ENCODE data around the gene ATXN10. TPM values are rescaled to one million over a fixed set of nuclear protein-coding genes. Genes with fewer than 3 reads are reported as not detected.

ATXN10 gene
- total RNA-seq, 1 donor from 2014 or later: 99.7 TPM

DNA sequence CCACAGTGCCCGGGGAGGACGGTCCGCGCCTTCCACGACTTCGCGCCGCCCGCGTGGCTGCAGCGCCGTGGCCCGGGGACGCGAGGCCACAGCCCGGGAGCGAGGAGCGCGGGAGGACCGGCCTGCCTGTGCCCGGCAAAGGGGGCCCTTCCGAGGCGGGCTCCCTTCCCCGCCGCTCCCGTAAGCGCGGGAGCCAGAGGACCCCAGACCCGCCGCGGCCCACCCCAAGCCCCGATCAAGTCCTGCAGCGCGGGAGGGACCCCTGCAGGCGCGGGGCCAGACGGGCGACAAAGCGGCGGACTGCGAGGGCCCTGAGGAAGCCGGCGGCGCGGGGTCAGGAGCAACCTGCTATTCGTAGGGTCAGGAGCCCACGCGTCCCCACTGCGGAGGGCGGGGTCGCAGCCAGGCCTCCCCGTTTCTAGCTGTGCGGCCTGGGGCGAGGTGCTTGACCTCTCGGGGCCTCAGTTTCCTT, 195.0 kb downstream of the ATXN10 start:
- H3K27ac Mint-ChIP-seq: no peak overlapping the region
- TF ChIP-seq, protein P1, sequence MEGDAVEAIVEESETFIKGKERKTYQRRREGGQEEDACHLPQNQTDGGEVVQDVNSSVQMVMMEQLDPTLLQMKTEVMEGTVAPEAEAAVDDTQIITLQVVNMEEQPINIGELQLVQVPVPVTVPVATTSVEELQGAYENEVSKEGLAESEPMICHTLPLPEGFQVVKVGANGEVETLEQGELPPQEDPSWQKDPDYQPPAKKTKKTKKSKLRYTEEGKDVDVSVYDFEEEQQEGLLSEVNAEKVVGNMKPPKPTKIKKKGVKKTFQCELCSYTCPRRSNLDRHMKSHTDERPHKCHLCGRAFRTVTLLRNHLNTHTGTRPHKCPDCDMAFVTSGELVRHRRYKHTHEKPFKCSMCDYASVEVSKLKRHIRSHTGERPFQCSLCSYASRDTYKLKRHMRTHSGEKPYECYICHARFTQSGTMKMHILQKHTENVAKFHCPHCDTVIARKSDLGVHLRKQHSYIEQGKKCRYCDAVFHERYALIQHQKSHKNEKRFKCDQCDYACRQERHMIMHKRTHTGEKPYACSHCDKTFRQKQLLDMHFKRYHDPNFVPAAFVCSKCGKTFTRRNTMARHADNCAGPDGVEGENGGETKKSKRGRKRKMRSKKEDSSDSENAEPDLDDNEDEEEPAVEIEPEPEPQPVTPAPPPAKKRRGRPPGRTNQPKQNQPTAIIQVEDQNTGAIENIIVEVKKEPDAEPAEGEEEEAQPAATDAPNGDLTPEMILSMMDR (IDR thresholded peaks at IDR 0.05): no peak
- H3K4me1 Mint-ChIP-seq: peaks cover 4% of the 10 kb centered on the region
- POLR2A ChIA-PET: no interaction called here
- intact Hi-C loops (cut with micrococcal nuclease): loop anchor here (10.0 kb wide), 1 partner anchor 292 kb away; no protein-coding TSS in a partner anchor
- no peaks in the 10 kb centered on the region for H3K36me3 Mint-ChIP-seq (ENCODE audit: low read depth)
- peaks cover 43% of the 10 kb centered on the region for H3K27me3 Mint-ChIP-seq
- H3K9me3 Mint-ChIP-seq: no peaks in the 10 kb centered on the region
- H3K4me3 Mint-ChIP-seq: no peak overlapping the region
- CTCF ChIA-PET: interaction anchor here (1.0 kb wide), 1 partner anchor 219 kb away, joined by 3 read pairs; no protein-coding TSS in a partner anchor
- DNase-seq: no peak
- ATAC-seq (ENCODE audit: low read depth): no peak

DNA sequence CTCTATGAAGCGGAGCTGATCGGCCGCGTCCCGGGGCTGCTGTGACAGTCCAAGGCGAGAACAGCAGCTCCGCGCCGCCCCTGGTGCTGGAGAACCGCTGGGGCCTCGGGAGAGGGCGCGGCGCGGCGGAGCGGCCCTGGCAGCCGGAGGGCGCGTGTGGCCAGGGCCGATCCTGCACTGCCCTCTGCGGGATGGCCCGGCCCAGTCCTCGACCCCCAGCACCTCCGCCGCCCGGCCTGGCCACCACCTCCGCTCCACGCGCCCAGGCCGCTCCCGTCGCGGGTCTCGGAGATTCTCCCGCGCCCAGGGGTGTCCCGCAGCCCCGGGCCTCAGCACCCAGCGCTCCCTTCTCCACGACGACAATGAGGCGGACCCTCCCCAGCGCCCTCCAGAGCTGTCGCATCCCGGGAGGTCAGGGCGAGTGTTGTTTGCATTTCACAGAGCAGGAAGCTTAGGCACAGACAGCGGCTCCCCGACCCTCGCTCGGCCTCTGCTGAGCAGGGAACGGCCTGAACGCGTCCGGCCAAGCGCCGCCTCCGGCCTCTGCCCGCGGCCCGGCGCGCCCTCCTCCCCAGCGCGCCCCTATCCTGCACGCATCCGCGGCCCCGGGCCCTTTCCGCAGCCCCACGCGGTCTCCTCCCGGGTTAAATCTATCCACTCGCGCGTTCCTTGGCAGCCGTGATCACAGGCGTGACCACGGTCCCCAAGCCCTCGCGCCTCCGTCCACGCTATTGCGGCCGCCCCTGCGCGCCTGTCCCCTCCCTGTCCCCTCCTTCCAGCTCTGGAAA, 195.7 kb downstream of the ATXN10 start:
- Mint-ChIP-seq H3K4me1 (peaks cover 4% of the 10 kb centered on the region), H3K9me3 (peaks cover 2% of the 10 kb centered on the region), H3K36me3 (ENCODE audit: low read depth) (no peaks in the 10 kb centered on the region), H3K4me3 (no peak overlapping the region), H3K27ac (no peak overlapping the region), H3K27me3 (peaks cover 43% of the 10 kb centered on the region)
- DNase-seq: no peak
- CTCF ChIA-PET: no interaction called here
- intact Hi-C loops (cut with micrococcal nuclease): loop anchor here (10.0 kb wide), 1 partner anchor 293 kb away; no protein-coding TSS in a partner anchor
- POLR2A ChIA-PET: no interaction called here
- no peak for ATAC-seq (ENCODE audit: low read depth)
- TF ChIP-seq, protein P1 (IDR thresholded peaks at IDR 0.05): no peak

- ChIA-PET CTCF (no interaction called here), POLR2A (no interaction called here)
- ATAC-seq (ENCODE audit: low read depth) (no peak), DNase-seq (no peak)
- Mint-ChIP-seq H3K9me3 (peaks cover 7% of the 10 kb centered on the region), H3K27me3 (peaks cover 47% of the 10 kb centered on the region), H3K36me3 (ENCODE audit: low read depth) (no peaks in the 10 kb centered on the region), H3K4me1 (peaks cover 4% of the 10 kb centered on the region), H3K27ac (no peak overlapping the region), H3K4me3 (no peak overlapping the region)
- TF ChIP-seq, protein P1 (IDR thresholded peaks at IDR 0.05): no peak
- intact Hi-C loops (cut with micrococcal nuclease): loop anchor here (10.0 kb wide), 1 partner anchor 293 kb away; no protein-coding TSS in a partner anchor
Observed at GRCh38 chr22:45867906-45868555, 196.4 kb downstream of the ATXN10 start.

DNA sequence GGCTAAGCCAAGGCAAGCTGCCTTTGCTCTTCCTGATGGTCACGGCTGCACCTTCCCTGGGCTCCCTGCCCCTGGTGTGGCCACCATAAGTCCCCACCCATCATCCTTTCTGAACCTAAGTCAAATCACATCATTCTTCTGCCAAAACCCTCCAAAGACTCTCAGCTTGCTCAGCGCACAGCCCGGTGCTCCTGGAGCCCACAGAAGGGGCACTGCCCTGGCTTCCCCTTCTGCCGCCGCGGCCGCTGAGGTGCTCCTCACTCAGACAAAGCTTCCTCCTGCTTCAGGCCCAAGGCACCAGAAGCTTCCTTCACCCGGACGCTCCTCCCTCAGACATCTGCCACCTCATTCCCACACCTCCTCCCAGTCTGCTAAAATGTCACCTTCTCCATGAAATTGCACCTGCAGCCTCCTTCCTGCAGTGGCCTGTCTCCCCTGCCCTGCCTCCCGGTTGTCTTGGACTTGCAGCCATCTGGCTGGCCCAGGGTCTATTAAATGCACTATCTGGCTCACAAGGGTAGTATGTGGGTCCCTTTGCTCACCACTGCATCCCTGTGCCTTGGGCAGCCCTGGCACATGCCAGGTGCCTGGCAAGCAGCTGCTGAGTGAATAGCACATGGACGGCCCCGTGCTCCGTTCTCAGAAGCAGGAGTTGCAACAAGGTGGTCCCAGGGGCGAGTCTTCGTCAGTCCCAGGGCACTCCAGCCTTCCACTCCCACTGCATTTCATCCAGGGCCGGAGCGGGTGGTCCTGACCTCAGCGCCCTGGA, 197.1 kb downstream of the ATXN10 start:
- Mint-ChIP-seq H3K27ac (no peak overlapping the region), H3K27me3 (peaks cover 47% of the 10 kb centered on the region), H3K9me3 (peaks cover 8% of the 10 kb centered on the region), H3K4me3 (no peak overlapping the region), H3K4me1 (peaks cover 4% of the 10 kb centered on the region), H3K36me3 (ENCODE audit: low read depth) (no peaks in the 10 kb centered on the region)
- ChIA-PET POLR2A (no interaction called here), CTCF (no interaction called here)
- TF ChIP-seq, protein P1 (IDR thresholded peaks at IDR 0.05): no peak
- ATAC-seq (ENCODE audit: low read depth) (no peak), DNase-seq (no peak)
- intact Hi-C loops (cut with micrococcal nuclease): loop anchor here (10.0 kb wide), 1 partner anchor 294 kb away; no protein-coding TSS in a partner anchor

Data from activated B cell treated with CpG ODN at 0.5 μM for 24 hours (primary cell).